ENCODE measurements around the gene TOMM40. TPM values are rescaled to one million over a fixed set of nuclear protein-coding genes. Genes with fewer than 3 reads are reported as not detected.
"Not testable (repeated sequence)": the region's sequence is repeated elsewhere in the genome, so short reads cannot be mapped to it uniquely, and the experiment has no call there.

Gene TOMM40
- total RNA-seq, 1 donor from 2014 or later = 40.8 TPM

GRCh38 chr19:44882063-44882462 is 9.0 kb upstream of the TOMM40 start:
- no peaks in the 10 kb centered on the region for H3K27me3 ChIP-seq (ENCODE audit: low read depth)
- H3K27ac ChIP-seq = no peak overlapping the region
- ATAC-seq (no peak), DNase-seq (no peak)
- H3K4me3 ChIP-seq = no peak overlapping the region
- peaks cover 53% of the 10 kb centered on the region for H3K36me3 ChIP-seq
- H3K9me3 ChIP-seq = no peaks in the 10 kb centered on the region
- intact Hi-C loops (cut with DNase I) = no loop called here
- no peaks in the 10 kb centered on the region for H3K4me1 ChIP-seq
- no peak for TF ChIP-seq CTCF (IDR thresholded peaks at IDR 0.05)

- H3K27ac ChIP-seq; DNase-seq; intact Hi-C loops (cut with DNase I); ATAC-seq; H3K27me3 ChIP-seq (ENCODE audit: low read depth); H3K4me3 ChIP-seq; H3K9me3 ChIP-seq; H3K4me1 ChIP-seq: not testable (repeated sequence)
- H3K36me3 ChIP-seq = peaks cover 53% of the 10 kb centered on the region
Measured at GRCh38 chr19:44882619-44883397, 8.2 kb upstream of the TOMM40 start.

- intact Hi-C loops (cut with DNase I) = no loop called here
- H3K4me1 ChIP-seq = no peaks in the 10 kb centered on the region
- H3K27ac ChIP-seq = no peak overlapping the region
- no peak for TF ChIP-seq CTCF (IDR thresholded peaks at IDR 0.05)
- H3K9me3 ChIP-seq = no peaks in the 10 kb centered on the region
- DNase-seq = no peak
- H3K36me3 ChIP-seq = peaks cover 49% of the 10 kb centered on the region
- no peak for ATAC-seq
- no peak overlapping the region for H3K4me3 ChIP-seq
- H3K27me3 ChIP-seq (ENCODE audit: low read depth) = no peaks in the 10 kb centered on the region
Measured at GRCh38 chr19:44883922-44884321, 7.1 kb upstream of the TOMM40 start.

- Histone ChIP-seq H3K27me3 (ENCODE audit: low read depth) (no peaks in the 10 kb centered on the region), H3K9me3 (no peaks in the 10 kb centered on the region), H3K4me1 (peaks cover 2% of the 10 kb centered on the region), H3K36me3 (peaks cover 49% of the 10 kb centered on the region), H3K27ac (no peak overlapping the region), H3K4me3 (no peak overlapping the region)
- no peak for ATAC-seq
- DNase-seq = no peak
- TF ChIP-seq CTCF (IDR thresholded peaks at IDR 0.05) = no peak
- intact Hi-C loops (cut with DNase I) = no loop called here
Measured at GRCh38 chr19:44884566-44884965, 6.5 kb upstream of the TOMM40 start.

- ATAC-seq (no peak), DNase-seq (no peak)
- Histone ChIP-seq H3K9me3 (no peaks in the 10 kb centered on the region), H3K36me3 (peaks cover 44% of the 10 kb centered on the region), H3K27ac (no peak overlapping the region), H3K4me3 (no peak overlapping the region), H3K4me1 (peaks cover 8% of the 10 kb centered on the region), H3K27me3 (ENCODE audit: low read depth) (no peaks in the 10 kb centered on the region)
- intact Hi-C loops (cut with DNase I) = no loop called here
- no peak for TF ChIP-seq CTCF (IDR thresholded peaks at IDR 0.05)
Measured at GRCh38 chr19:44886141-44886540, 4.9 kb upstream of the TOMM40 start.

- H3K27ac ChIP-seq = no peak overlapping the region
- peaks cover 20% of the 10 kb centered on the region for H3K4me1 ChIP-seq
- ATAC-seq (no peak), DNase-seq (no peak)
- no peak overlapping the region for H3K4me3 ChIP-seq
- H3K9me3 ChIP-seq = no peaks in the 10 kb centered on the region
- intact Hi-C loops (cut with DNase I) = no loop called here
- peaks cover 45% of the 10 kb centered on the region for H3K36me3 ChIP-seq
- TF ChIP-seq CTCF (IDR thresholded peaks at IDR 0.05) = no peak
- H3K27me3 ChIP-seq (ENCODE audit: low read depth) = no peaks in the 10 kb centered on the region
Measured at GRCh38 chr19:44887648-44888047, 3.4 kb upstream of the TOMM40 start.

GRCh38 chr19:44888335-44888734 is 2.7 kb upstream of the TOMM40 start:
- H3K27me3 ChIP-seq (ENCODE audit: low read depth); H3K27ac ChIP-seq; intact Hi-C loops (cut with DNase I); DNase-seq; H3K4me3 ChIP-seq; ATAC-seq; H3K9me3 ChIP-seq: not testable (repeated sequence)
- Histone ChIP-seq H3K36me3 (peaks cover 45% of the 10 kb centered on the region), H3K4me1 (peaks cover 27% of the 10 kb centered on the region)

All from lower lobe of right lung (tissue), 2 donors.